ENCODE data around the gene TSPAN32.
"Not testable (repeated sequence)": the region's sequence is repeated elsewhere in the genome, so short reads cannot be mapped to it uniquely, and the experiment has no call there.

TSPAN32 gene

GRCh38 chr11:2316169-2316962 lies 14.6 kb downstream of the TSPAN32 start:
- DNase-seq: no peak

GRCh38 chr11:2316963-2317244 lies 15.1 kb downstream of the TSPAN32 start:
- no peak for DNase-seq

GRCh38 chr11:2317354-2318050 lies 15.7 kb downstream of the TSPAN32 start:
- DNase-seq: no peak

GRCh38 chr11:2318123-2318522 lies 16.3 kb downstream of the TSPAN32 start:
- DNase-seq: no peak

GRCh38 chr11:2318707-2319106 lies 16.9 kb downstream of the TSPAN32 start:
- DNase-seq: no peak

- no peak for DNase-seq
Measured at GRCh38 chr11:2319791-2320472, 18.1 kb downstream of the TSPAN32 start.

- no peak for DNase-seq
Measured at GRCh38 chr11:2320568-2321310, 18.9 kb downstream of the TSPAN32 start.

GRCh38 chr11:2321311-2321683 lies 19.5 kb downstream of the TSPAN32 start:
- no peak for DNase-seq

GRCh38 chr11:2325123-2325522 lies 23.3 kb downstream of the TSPAN32 start:
- no peak for DNase-seq

- DNase-seq: no peak
Measured at GRCh38 chr11:2325719-2326118, 23.9 kb downstream of the TSPAN32 start.

GRCh38 chr11:2327032-2327431 lies 25.2 kb downstream of the TSPAN32 start:
- DNase-seq: no peak

- no peak for DNase-seq
Measured at GRCh38 chr11:2328021-2328420, 26.2 kb downstream of the TSPAN32 start.

- no peak for DNase-seq
Measured at GRCh38 chr11:2328656-2329354, 27.0 kb downstream of the TSPAN32 start.

- no peak for DNase-seq
Measured at GRCh38 chr11:2329551-2329950, 27.7 kb downstream of the TSPAN32 start.

- no peak for DNase-seq
Measured at GRCh38 chr11:2330696-2331095, 28.9 kb downstream of the TSPAN32 start.

GRCh38 chr11:2331404-2331803 lies 29.6 kb downstream of the TSPAN32 start:
- no peak for DNase-seq

- not testable (repeated sequence) for DNase-seq
Measured at GRCh38 chr11:2332569-2332968, 30.8 kb downstream of the TSPAN32 start.

GRCh38 chr11:2333486-2334205 lies 31.8 kb downstream of the TSPAN32 start:
- DNase-seq: not testable (repeated sequence)

- DNase-seq: not testable (repeated sequence)
Measured at GRCh38 chr11:2335286-2335685, 33.5 kb downstream of the TSPAN32 start.

- DNase-seq: not testable (repeated sequence)
Measured at GRCh38 chr11:2338760-2339159, 36.9 kb downstream of the TSPAN32 start.

- no peak for DNase-seq
Measured at GRCh38 chr11:2342557-2342956, 40.7 kb downstream of the TSPAN32 start.

- DNase-seq: no peak
Measured at GRCh38 chr11:2342981-2343380, 41.2 kb downstream of the TSPAN32 start.
